Thyroid gland (tissue), 4 donors: Measurements from ENCODE around the gene RBCK1.

Experiments
- POLR2A ChIP-seq, 2 donors: fragments of 450-650 bp; IDR thresholded peaks; one replicate each; pipeline ENCODE4 v1.6.1; 2017; ENCODE audit warnings: antibody characterized with exemption in 2 of 2, mild to moderate bottlenecking in 2 of 2, moderate library complexity in 1 of 2
- TF ChIP-seq, protein P1 (sequence below), 6 experiments: fragments of 200-600 bp in 3 of 6; fragments of 450-650 bp in 3 of 6; sonication (generic) in 3 of 6; IDR thresholded peaks; one replicate each; pipeline ENCODE4 v1.5.1; 2016 to 2019; ENCODE audit warnings: antibody characterized with exemption in 6 of 6, mild to moderate bottlenecking in 2 of 6, inconsistent platforms in 1 of 6, moderate library complexity in 1 of 6

DNA sequence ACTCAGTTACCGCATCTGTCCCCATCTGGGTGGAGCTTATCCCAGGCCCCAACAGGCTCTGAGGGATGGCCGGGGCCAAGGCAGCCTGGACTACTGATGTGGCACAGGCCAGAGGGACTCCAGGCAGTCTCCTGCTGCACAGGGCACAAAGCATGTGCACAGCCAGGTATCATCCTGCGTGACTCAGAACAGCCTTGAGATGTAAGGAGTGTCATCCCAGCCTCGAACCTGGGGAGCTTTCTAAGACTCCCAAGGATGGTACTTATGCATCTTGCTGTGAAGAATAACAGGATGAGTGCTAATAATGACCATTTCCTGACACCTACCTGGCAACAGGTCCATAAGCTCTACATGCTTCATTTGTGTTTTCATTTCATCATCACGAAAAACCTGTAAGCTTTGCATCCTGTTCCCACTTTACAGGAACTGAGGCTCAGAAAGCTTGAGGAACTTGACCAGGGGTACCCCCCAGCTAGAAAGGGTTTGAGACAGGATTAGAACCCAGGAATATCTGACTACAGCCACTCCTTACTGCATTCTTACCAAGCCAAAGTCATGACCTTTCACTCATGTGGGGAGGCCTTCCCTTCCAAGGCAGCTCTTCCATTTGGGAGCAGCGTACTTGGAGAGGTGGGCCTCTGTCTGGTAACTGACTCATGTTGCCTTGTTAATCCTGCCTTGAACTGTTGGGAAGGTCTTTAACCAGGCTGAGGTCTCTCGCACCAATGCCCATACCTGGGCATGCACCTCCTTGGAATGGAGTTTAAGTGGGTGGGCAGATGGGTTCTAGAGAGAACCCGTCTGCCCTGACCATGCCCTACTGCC is 25.6 kb upstream of the RBCK1 start:
- no peak for TF ChIP-seq POLR2A (IDR thresholded peaks at IDR 0.05)
- TF ChIP-seq, protein P1, sequence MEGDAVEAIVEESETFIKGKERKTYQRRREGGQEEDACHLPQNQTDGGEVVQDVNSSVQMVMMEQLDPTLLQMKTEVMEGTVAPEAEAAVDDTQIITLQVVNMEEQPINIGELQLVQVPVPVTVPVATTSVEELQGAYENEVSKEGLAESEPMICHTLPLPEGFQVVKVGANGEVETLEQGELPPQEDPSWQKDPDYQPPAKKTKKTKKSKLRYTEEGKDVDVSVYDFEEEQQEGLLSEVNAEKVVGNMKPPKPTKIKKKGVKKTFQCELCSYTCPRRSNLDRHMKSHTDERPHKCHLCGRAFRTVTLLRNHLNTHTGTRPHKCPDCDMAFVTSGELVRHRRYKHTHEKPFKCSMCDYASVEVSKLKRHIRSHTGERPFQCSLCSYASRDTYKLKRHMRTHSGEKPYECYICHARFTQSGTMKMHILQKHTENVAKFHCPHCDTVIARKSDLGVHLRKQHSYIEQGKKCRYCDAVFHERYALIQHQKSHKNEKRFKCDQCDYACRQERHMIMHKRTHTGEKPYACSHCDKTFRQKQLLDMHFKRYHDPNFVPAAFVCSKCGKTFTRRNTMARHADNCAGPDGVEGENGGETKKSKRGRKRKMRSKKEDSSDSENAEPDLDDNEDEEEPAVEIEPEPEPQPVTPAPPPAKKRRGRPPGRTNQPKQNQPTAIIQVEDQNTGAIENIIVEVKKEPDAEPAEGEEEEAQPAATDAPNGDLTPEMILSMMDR (IDR thresholded peaks at IDR 0.05): no peak
